PC-9 (cell line): ENCODE data around the gene TTC1.

Experiments
- CTCF ChIP-seq: fragments of 200-600 bp; sonication (generic); conservative IDR thresholded peaks from 2 replicates; pipeline ENCODE4 v1.6.1; 2017; ENCODE audit warnings: mixed run types, antibody characterized with exemption, mild to moderate bottlenecking, moderate library complexity
- EZH2 ChIP-seq: fragments of 200-600 bp; sonication (generic); IDR thresholded peaks from 2 replicates; pipeline ENCODE4 v1.8.0; 2017; ENCODE audit warnings: antibody characterized with exemption, low read depth

GRCh38 chr5:159971038-159971437 lies 37.9 kb upstream of the TTC1 start:
- TF ChIP-seq CTCF (no peak), EZH2 (no peak)
